ENCODE data around the gene RAPGEF5. TPM values are rescaled to one million over a fixed set of nuclear protein-coding genes. Genes with fewer than 3 reads are reported as not detected.

Gene RAPGEF5
- total and polyA plus RNA-seq, 4 experiments from 2014 or later, result not detected

- Histone ChIP-seq H3K4me3 (ENCODE audit: low read length in 2 of 2) (no peak overlapping the region), H3K27me3 (ENCODE audit: insufficient read depth, low read length) (no peaks in the 10 kb centered on the region), H3K36me3 (ENCODE audit: insufficient read depth, low read length) (no peaks in the 10 kb centered on the region), H3K9me3 (ENCODE audit: control insufficient read depth in 1 of 2, low read length in 2 of 2) (no peaks in the 10 kb centered on the region), H3K4me1 (ENCODE audit: insufficient read depth, low read length) (no peaks in the 10 kb centered on the region), H3K27ac (ENCODE audit: low read depth, low read length) (no peak overlapping the region)
- POLR2A ChIA-PET (ENCODE audit: partially characterized antibody), result no interaction called here
- peaks cover 0 to 5% of the 10 kb centered on the region in 2 donors for H3K27me3 Mint-ChIP-seq
- no peaks in the 10 kb centered on the region for H3K36me3 Mint-ChIP-seq
- CTCF ChIA-PET (ENCODE audit: partially characterized antibody), result interaction anchor here (0.8 kb wide), 1 partner anchor 279 kb away, joined by 3 read pairs; no protein-coding TSS in a partner anchor
- no peak for DNase-seq
- H3K4me3 Mint-ChIP-seq, result no peak overlapping the region
- no peaks in the 10 kb centered on the region for H3K4me1 Mint-ChIP-seq
- H3K27ac Mint-ChIP-seq, result no peak overlapping the region
- intact Hi-C loops (cut with micrococcal nuclease), result no loop called here
- no peaks in the 10 kb centered on the region for H3K9me3 Mint-ChIP-seq
Observed at GRCh38 chr7:22280031-22280430, 76.9 kb downstream of the RAPGEF5 start.

GRCh38 chr7:22278660-22279059 lies 78.3 kb downstream of the RAPGEF5 start:
- Histone ChIP-seq H3K27me3 (ENCODE audit: insufficient read depth, low read length) (no peaks in the 10 kb centered on the region), H3K9me3 (ENCODE audit: control insufficient read depth in 1 of 2, low read length in 2 of 2) (no peaks in the 10 kb centered on the region), H3K4me1 (ENCODE audit: insufficient read depth, low read length) (no peaks in the 10 kb centered on the region), H3K4me3 (ENCODE audit: low read length in 2 of 2) (no peak overlapping the region), H3K27ac (ENCODE audit: low read depth, low read length) (no peak overlapping the region), H3K36me3 (ENCODE audit: insufficient read depth, low read length) (no peaks in the 10 kb centered on the region)
- CTCF ChIA-PET (ENCODE audit: partially characterized antibody), result no interaction called here
- H3K4me1 Mint-ChIP-seq, result no peaks in the 10 kb centered on the region
- no peaks in the 10 kb centered on the region for H3K36me3 Mint-ChIP-seq
- H3K27me3 Mint-ChIP-seq, result peaks cover 0 to 7% of the 10 kb centered on the region in 2 donors
- H3K4me3 Mint-ChIP-seq, result no peak overlapping the region
- no peak for DNase-seq
- intact Hi-C loops (cut with micrococcal nuclease), result no loop called here
- no peaks in the 10 kb centered on the region for H3K9me3 Mint-ChIP-seq
- POLR2A ChIA-PET (ENCODE audit: partially characterized antibody), result no interaction called here
- no peak overlapping the region for H3K27ac Mint-ChIP-seq

- POLR2A ChIA-PET (ENCODE audit: partially characterized antibody), result no interaction called here
- peaks cover 0 to 4% of the 10 kb centered on the region in 2 donors for H3K27me3 Mint-ChIP-seq
- H3K4me1 ChIP-seq (ENCODE audit: insufficient read depth, low read length), result no peaks in the 10 kb centered on the region
- H3K4me3 ChIP-seq (ENCODE audit: low read length in 2 of 2), result no peak overlapping the region
- H3K9me3 Mint-ChIP-seq, result no peaks in the 10 kb centered on the region
- no peaks in the 10 kb centered on the region for H3K9me3 ChIP-seq (ENCODE audit: control insufficient read depth in 1 of 2, low read length in 2 of 2)
- no peaks in the 10 kb centered on the region for H3K27me3 ChIP-seq (ENCODE audit: insufficient read depth, low read length)
- intact Hi-C loops (cut with micrococcal nuclease), result no loop called here
- no peak for DNase-seq
- no peaks in the 10 kb centered on the region for H3K4me1 Mint-ChIP-seq
- no peak overlapping the region for H3K27ac ChIP-seq (ENCODE audit: low read depth, low read length)
- H3K36me3 ChIP-seq (ENCODE audit: insufficient read depth, low read length), result no peaks in the 10 kb centered on the region
- no peak overlapping the region for H3K4me3 Mint-ChIP-seq
- no peaks in the 10 kb centered on the region for H3K36me3 Mint-ChIP-seq
- H3K27ac Mint-ChIP-seq, result no peak overlapping the region
- CTCF ChIA-PET (ENCODE audit: partially characterized antibody), result no interaction called here
Observed at GRCh38 chr7:22277375-22277774, 79.6 kb downstream of the RAPGEF5 start.

GRCh38 chr7:22275661-22276060 lies 81.3 kb downstream of the RAPGEF5 start:
- no peaks in the 10 kb centered on the region for H3K4me1 ChIP-seq (ENCODE audit: insufficient read depth, low read length)
- no peaks in the 10 kb centered on the region for H3K9me3 ChIP-seq (ENCODE audit: control insufficient read depth in 1 of 2, low read length in 2 of 2)
- H3K27me3 ChIP-seq (ENCODE audit: insufficient read depth, low read length), result no peaks in the 10 kb centered on the region
- intact Hi-C loops (cut with micrococcal nuclease), result no loop called here
- CTCF ChIA-PET (ENCODE audit: partially characterized antibody), result interaction anchor here (1.0 kb wide), 1 partner anchor 165 kb away, joined by 3 read pairs; no protein-coding TSS in a partner anchor
- H3K36me3 ChIP-seq (ENCODE audit: insufficient read depth, low read length), result no peaks in the 10 kb centered on the region
- Mint-ChIP-seq H3K9me3 (no peaks in the 10 kb centered on the region), H3K4me3 (no peak overlapping the region), H3K27me3 (peaks cover 0 to 3% of the 10 kb centered on the region in 2 donors), H3K4me1 (no peaks in the 10 kb centered on the region), H3K36me3 (no peaks in the 10 kb centered on the region), H3K27ac (no peak overlapping the region)
- H3K4me3 ChIP-seq (ENCODE audit: low read length in 2 of 2), result no peak overlapping the region
- H3K27ac ChIP-seq (ENCODE audit: low read depth, low read length), result no peak overlapping the region
- no peak for DNase-seq
- POLR2A ChIA-PET (ENCODE audit: partially characterized antibody), result no interaction called here

- Mint-ChIP-seq H3K4me3 (no peak overlapping the region), H3K9me3 (no peaks in the 10 kb centered on the region), H3K27ac (no peak overlapping the region), H3K36me3 (no peaks in the 10 kb centered on the region), H3K4me1 (peaks cover 0 to 3% (median 1%) of the 10 kb centered on the region in 4 donors), H3K27me3 (peaks cover 0 to 3% of the 10 kb centered on the region in 2 donors)
- ChIA-PET POLR2A (ENCODE audit: partially characterized antibody) (no interaction called here), CTCF (ENCODE audit: partially characterized antibody) (no interaction called here)
- Histone ChIP-seq H3K27me3 (ENCODE audit: insufficient read depth, low read length) (no peaks in the 10 kb centered on the region), H3K4me3 (ENCODE audit: low read length in 2 of 2) (no peak overlapping the region), H3K9me3 (ENCODE audit: control insufficient read depth in 1 of 2, low read length in 2 of 2) (no peaks in the 10 kb centered on the region), H3K36me3 (ENCODE audit: insufficient read depth, low read length) (no peaks in the 10 kb centered on the region), H3K27ac (ENCODE audit: low read depth, low read length) (no peak overlapping the region), H3K4me1 (ENCODE audit: insufficient read depth, low read length) (no peaks in the 10 kb centered on the region)
- intact Hi-C loops (cut with micrococcal nuclease), result no loop called here
- no peak for DNase-seq
Observed at GRCh38 chr7:22271311-22271710, 85.6 kb downstream of the RAPGEF5 start.

- POLR2A ChIA-PET (ENCODE audit: partially characterized antibody), result no interaction called here
- H3K27ac ChIP-seq (ENCODE audit: low read depth, low read length), result no peak overlapping the region
- H3K4me1 ChIP-seq (ENCODE audit: insufficient read depth, low read length), result no peaks in the 10 kb centered on the region
- no peak overlapping the region for H3K4me3 ChIP-seq (ENCODE audit: low read length in 2 of 2)
- DNase-seq, result no peak
- Mint-ChIP-seq H3K36me3 (no peaks in the 10 kb centered on the region), H3K9me3 (peaks cover 0 to 2% (median 0%) of the 10 kb centered on the region in 8 donors), H3K4me3 (no peak overlapping the region), H3K27me3 (peaks cover 0 to 3% of the 10 kb centered on the region in 2 donors), H3K4me1 (peaks cover 0 to 3% (median 1%) of the 10 kb centered on the region in 4 donors), H3K27ac (no peak overlapping the region)
- H3K9me3 ChIP-seq (ENCODE audit: control insufficient read depth in 1 of 2, low read length in 2 of 2), result no peaks in the 10 kb centered on the region
- H3K27me3 ChIP-seq (ENCODE audit: insufficient read depth, low read length), result no peaks in the 10 kb centered on the region
- CTCF ChIA-PET (ENCODE audit: partially characterized antibody), result no interaction called here
- H3K36me3 ChIP-seq (ENCODE audit: insufficient read depth, low read length), result no peaks in the 10 kb centered on the region
- intact Hi-C loops (cut with micrococcal nuclease), result no loop called here
Observed at GRCh38 chr7:22270371-22270770, 86.6 kb downstream of the RAPGEF5 start.

- Histone ChIP-seq H3K9me3 (ENCODE audit: control insufficient read depth in 1 of 2, low read length in 2 of 2) (no peaks in the 10 kb centered on the region), H3K27ac (ENCODE audit: low read depth, low read length) (no peak overlapping the region), H3K36me3 (ENCODE audit: insufficient read depth, low read length) (no peaks in the 10 kb centered on the region), H3K27me3 (ENCODE audit: insufficient read depth, low read length) (no peaks in the 10 kb centered on the region), H3K4me3 (ENCODE audit: low read length in 2 of 2) (no peak overlapping the region), H3K4me1 (ENCODE audit: insufficient read depth, low read length) (no peaks in the 10 kb centered on the region)
- H3K27ac Mint-ChIP-seq, result no peak overlapping the region
- H3K36me3 Mint-ChIP-seq, result no peaks in the 10 kb centered on the region
- no peak overlapping the region for H3K4me3 Mint-ChIP-seq
- peaks cover 0 to 3% (median 1%) of the 10 kb centered on the region in 4 donors for H3K4me1 Mint-ChIP-seq
- POLR2A ChIA-PET (ENCODE audit: partially characterized antibody), result no interaction called here
- DNase-seq, result no peak
- H3K27me3 Mint-ChIP-seq, result peaks cover 0 to under 1% of the 10 kb centered on the region in 2 donors
- intact Hi-C loops (cut with micrococcal nuclease), result no loop called here
- H3K9me3 Mint-ChIP-seq, result peaks cover 0 to 2% (median 0%) of the 10 kb centered on the region in 8 donors
- CTCF ChIA-PET (ENCODE audit: partially characterized antibody), result no interaction called here
Observed at GRCh38 chr7:22269963-22270362, 87.0 kb downstream of the RAPGEF5 start.
